ENCODE results near the gene REPIN1. TPM values are rescaled to one million over a fixed set of nuclear protein-coding genes. Genes with fewer than 3 reads are reported as not detected.
A peak's percentile ranks its signal among the peaks of the same experiment; 100 is the strongest.

REPIN1 gene
- total RNA-seq, 1 experiment from 2014 or later = 113 TPM

DNA sequence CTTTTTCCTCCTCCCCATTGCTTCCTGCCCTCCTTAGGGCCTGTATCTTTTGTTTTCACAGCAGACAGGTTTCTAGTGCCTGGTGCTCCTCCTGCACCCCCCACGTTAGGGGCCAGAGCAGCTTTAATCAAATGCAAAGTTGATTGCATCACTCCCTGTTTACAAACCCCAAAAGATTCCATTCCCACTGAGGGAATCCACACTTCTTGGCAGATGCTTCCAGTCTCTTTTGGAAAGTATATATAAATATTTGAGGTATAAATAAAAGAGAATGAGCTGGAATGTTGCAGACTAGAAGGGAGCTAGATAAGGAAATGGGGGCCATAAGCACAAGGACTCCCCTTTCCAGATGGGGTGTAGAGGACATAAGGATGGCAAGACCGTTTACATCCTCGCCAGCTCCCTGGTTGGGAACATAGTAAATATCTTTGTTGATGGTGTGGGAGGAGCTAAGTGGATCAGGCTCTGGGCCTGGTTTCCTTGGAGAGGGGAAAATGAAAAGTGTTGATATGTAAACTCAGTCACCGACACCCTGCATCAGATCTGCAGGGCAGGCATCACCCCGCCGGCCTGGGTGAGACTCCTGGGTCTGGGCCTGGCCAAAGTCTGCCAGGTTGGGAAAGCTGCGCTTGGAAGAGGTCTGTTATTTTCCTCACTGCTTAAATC, 33.4 kb upstream of the REPIN1 start:
- BruUV-seq (replicated peaks) = no TSS peak
- Histone ChIP-seq H3K27me3 (replicated peaks; ENCODE audit: insufficient read depth, low read depth, low read length, poor library complexity) (no peaks in the 10 kb centered on the region), H3K27ac (ENCODE audit: low read depth, low read length, poor library complexity, severe bottlenecking) (peak overlapping the region; percentile 29), H3K4me3 (ENCODE audit: low read depth, low read length, poor library complexity, severe bottlenecking) (no peak overlapping the region), H3K4me1 (ENCODE audit: insufficient read depth, low read length, poor library complexity, severe bottlenecking) (peaks cover 5% of the 10 kb centered on the region), H3K36me3 (ENCODE audit: insufficient read depth, low read length, poor library complexity, severe bottlenecking) (peaks cover 12% of the 10 kb centered on the region), H3K9me3 (ENCODE audit: low read depth, low read length, poor library complexity, severe bottlenecking) (no peaks in the 10 kb centered on the region)
- intact Hi-C loops (cut with micrococcal nuclease; ENCODE audit: unreplicated experiment) = no loop called here
- DNase-seq (ENCODE audit: low spot score) = peak; percentile 17
- ChIA-PET CTCF (no interaction called here), POLR2A (ENCODE audit: low non-redundant PET) (no interaction called here)
- TF ChIP-seq EZH2 (IDR thresholded peaks at IDR 0.05; ENCODE audit: borderline replicate concordance, low read depth, low read length, poor library complexity, severe bottlenecking) = no peak
- TF ChIP-seq, protein P1, sequence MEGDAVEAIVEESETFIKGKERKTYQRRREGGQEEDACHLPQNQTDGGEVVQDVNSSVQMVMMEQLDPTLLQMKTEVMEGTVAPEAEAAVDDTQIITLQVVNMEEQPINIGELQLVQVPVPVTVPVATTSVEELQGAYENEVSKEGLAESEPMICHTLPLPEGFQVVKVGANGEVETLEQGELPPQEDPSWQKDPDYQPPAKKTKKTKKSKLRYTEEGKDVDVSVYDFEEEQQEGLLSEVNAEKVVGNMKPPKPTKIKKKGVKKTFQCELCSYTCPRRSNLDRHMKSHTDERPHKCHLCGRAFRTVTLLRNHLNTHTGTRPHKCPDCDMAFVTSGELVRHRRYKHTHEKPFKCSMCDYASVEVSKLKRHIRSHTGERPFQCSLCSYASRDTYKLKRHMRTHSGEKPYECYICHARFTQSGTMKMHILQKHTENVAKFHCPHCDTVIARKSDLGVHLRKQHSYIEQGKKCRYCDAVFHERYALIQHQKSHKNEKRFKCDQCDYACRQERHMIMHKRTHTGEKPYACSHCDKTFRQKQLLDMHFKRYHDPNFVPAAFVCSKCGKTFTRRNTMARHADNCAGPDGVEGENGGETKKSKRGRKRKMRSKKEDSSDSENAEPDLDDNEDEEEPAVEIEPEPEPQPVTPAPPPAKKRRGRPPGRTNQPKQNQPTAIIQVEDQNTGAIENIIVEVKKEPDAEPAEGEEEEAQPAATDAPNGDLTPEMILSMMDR (conservative IDR thresholded peaks at IDR 0.05; ENCODE audit: low read depth, low read length) = no peak

DNA sequence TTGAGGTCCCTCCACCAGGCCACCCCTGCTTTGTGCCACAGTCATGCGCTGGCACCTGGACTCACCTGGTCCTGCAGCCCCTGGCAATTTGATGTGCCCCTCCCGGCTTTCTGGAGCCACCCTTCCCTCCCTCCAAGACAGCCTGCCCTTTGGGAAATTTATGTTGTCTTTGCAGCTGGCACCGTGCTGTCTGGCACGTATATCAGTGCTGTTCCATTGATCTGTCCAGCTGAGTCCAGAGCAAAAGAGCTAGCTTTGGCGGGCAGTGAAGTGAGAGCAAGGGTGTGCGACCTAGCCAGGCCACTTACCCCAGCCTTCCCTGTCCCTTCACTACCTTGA, 32.9 kb upstream of the REPIN1 start:
- Histone ChIP-seq H3K27me3 (replicated peaks; ENCODE audit: insufficient read depth, low read depth, low read length, poor library complexity) (no peaks in the 10 kb centered on the region), H3K4me1 (ENCODE audit: insufficient read depth, low read length, poor library complexity, severe bottlenecking) (peaks cover 5% of the 10 kb centered on the region), H3K27ac (ENCODE audit: low read depth, low read length, poor library complexity, severe bottlenecking) (peak overlapping the region; percentile 29), H3K9me3 (ENCODE audit: low read depth, low read length, poor library complexity, severe bottlenecking) (no peaks in the 10 kb centered on the region), H3K36me3 (ENCODE audit: insufficient read depth, low read length, poor library complexity, severe bottlenecking) (peaks cover 12% of the 10 kb centered on the region), H3K4me3 (ENCODE audit: low read depth, low read length, poor library complexity, severe bottlenecking) (no peak overlapping the region)
- intact Hi-C loops (cut with micrococcal nuclease; ENCODE audit: unreplicated experiment) = no loop called here
- CTCF ChIA-PET = no interaction called here
- TF ChIP-seq EZH2 (IDR thresholded peaks at IDR 0.05; ENCODE audit: borderline replicate concordance, low read depth, low read length, poor library complexity, severe bottlenecking) = no peak
- TF ChIP-seq, protein P1 (conservative IDR thresholded peaks at IDR 0.05; ENCODE audit: low read depth, low read length) = no peak
- POLR2A ChIA-PET (ENCODE audit: low non-redundant PET) = no interaction called here
- DNase-seq (ENCODE audit: low spot score) = no peak
- no TSS peak for BruUV-seq (replicated peaks)

DNA sequence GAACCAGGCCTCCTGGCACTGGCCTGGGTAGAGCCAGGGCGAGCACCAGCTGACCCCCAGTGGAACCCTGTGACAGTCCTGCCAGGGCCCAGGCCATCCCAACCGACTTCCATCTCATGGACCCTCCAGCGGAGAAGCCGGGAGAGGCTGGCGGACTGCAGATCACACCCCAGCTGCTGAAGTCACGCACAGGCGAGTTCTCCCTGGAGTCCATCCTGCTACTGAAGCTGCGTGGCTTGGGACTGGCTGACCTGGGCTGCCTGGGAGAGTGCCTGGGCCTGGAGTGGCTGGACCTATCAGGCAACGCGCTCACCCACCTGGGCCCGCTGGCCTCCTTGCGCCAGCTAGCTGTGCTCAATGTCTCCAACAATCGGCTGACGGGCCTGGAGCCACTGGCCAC, 31.9 kb upstream of the REPIN1 start:
- Histone ChIP-seq H3K27me3 (replicated peaks; ENCODE audit: insufficient read depth, low read depth, low read length, poor library complexity) (no peaks in the 10 kb centered on the region), H3K9me3 (ENCODE audit: low read depth, low read length, poor library complexity, severe bottlenecking) (no peaks in the 10 kb centered on the region), H3K4me3 (ENCODE audit: low read depth, low read length, poor library complexity, severe bottlenecking) (no peak overlapping the region), H3K27ac (ENCODE audit: low read depth, low read length, poor library complexity, severe bottlenecking) (no peak overlapping the region), H3K4me1 (ENCODE audit: insufficient read depth, low read length, poor library complexity, severe bottlenecking) (peaks cover 5% of the 10 kb centered on the region), H3K36me3 (ENCODE audit: insufficient read depth, low read length, poor library complexity, severe bottlenecking) (peaks cover 12% of the 10 kb centered on the region)
- ChIA-PET CTCF (no interaction called here), POLR2A (ENCODE audit: low non-redundant PET) (no interaction called here)
- no peak for DNase-seq (ENCODE audit: low spot score)
- BruUV-seq (replicated peaks) = no TSS peak
- TF ChIP-seq, protein P1 (conservative IDR thresholded peaks at IDR 0.05; ENCODE audit: low read depth, low read length) = no peak
- TF ChIP-seq EZH2 (IDR thresholded peaks at IDR 0.05; ENCODE audit: borderline replicate concordance, low read depth, low read length, poor library complexity, severe bottlenecking) = no peak
- intact Hi-C loops (cut with micrococcal nuclease; ENCODE audit: unreplicated experiment) = no loop called here

All from A673 (cell line).